GM21737 (cell line): ENCODE results near the gene POLR1A.

ENCODE experiments used
- ATAC-seq: cut with Tn5 transposase; IDR thresholded peaks from one replicate; pipeline ENCODE4 v1.9.1; 2021; ENCODE audit warnings: mild to moderate bottlenecking, moderate library complexity; ENCODE audit not compliant: unreplicated experiment

Gene POLR1A

GRCh38 chr2:85984788-85985187 lies 120.9 kb downstream of the POLR1A start:
- ATAC-seq: no peak

- no peak for ATAC-seq
Measured at GRCh38 chr2:85983766-85984165, 121.9 kb downstream of the POLR1A start.

- ATAC-seq: no peak
Measured at GRCh38 chr2:85981579-85982247, 124.0 kb downstream of the POLR1A start.

GRCh38 chr2:85978883-85979780 lies 126.6 kb downstream of the POLR1A start:
- no peak for ATAC-seq

GRCh38 chr2:85976106-85976920 lies 129.4 kb downstream of the POLR1A start:
- no peak for ATAC-seq

GRCh38 chr2:85975581-85975980 lies 130.1 kb downstream of the POLR1A start:
- no peak for ATAC-seq

GRCh38 chr2:85974390-85974789 lies 131.3 kb downstream of the POLR1A start:
- ATAC-seq: no peak

- ATAC-seq: no peak
Measured at GRCh38 chr2:85972355-85972754, 133.3 kb downstream of the POLR1A start.

- no peak for ATAC-seq
Measured at GRCh38 chr2:85971366-85971765, 134.3 kb downstream of the POLR1A start.
